Activated T-cell treated with anti-CD3 and anti-CD28 coated beads for 1 hour (primary cell): ENCODE measurements around the gene PCDHA9.
"Not testable (repeated sequence)": the region's sequence is repeated elsewhere in the genome, so short reads cannot be mapped to it uniquely, and the experiment has no call there.

Source experiments
- DNase-seq: peaks from one replicate; pipeline ENCODE4 v3.0.0-alpha.2; 2020; ENCODE audit warnings: low read depth

The PCDHA9 gene, protein sequence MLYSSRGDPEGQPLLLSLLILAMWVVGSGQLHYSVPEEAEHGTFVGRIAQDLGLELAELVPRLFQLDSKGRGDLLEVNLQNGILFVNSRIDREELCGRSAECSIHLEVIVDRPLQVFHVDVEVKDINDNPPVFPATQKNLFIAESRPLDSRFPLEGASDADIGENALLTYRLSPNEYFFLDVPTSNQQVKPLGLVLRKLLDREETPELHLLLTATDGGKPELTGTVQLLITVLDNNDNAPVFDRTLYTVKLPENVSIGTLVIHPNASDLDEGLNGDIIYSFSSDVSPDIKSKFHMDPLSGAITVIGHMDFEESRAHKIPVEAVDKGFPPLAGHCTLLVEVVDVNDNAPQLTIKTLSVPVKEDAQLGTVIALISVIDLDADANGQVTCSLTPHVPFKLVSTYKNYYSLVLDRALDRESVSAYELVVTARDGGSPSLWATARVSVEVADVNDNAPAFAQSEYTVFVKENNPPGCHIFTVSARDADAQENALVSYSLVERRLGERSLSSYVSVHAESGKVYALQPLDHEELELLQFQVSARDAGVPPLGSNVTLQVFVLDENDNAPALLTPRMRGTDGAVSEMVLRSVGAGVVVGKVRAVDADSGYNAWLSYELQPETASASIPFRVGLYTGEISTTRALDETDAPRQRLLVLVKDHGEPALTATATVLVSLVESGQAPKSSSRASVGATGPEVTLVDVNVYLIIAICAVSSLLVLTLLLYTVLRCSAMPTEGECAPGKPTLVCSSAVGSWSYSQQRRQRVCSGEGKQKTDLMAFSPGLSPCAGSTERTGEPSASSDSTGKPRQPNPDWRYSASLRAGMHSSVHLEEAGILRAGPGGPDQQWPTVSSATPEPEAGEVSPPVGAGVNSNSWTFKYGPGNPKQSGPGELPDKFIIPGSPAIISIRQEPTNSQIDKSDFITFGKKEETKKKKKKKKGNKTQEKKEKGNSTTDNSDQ

DNA sequence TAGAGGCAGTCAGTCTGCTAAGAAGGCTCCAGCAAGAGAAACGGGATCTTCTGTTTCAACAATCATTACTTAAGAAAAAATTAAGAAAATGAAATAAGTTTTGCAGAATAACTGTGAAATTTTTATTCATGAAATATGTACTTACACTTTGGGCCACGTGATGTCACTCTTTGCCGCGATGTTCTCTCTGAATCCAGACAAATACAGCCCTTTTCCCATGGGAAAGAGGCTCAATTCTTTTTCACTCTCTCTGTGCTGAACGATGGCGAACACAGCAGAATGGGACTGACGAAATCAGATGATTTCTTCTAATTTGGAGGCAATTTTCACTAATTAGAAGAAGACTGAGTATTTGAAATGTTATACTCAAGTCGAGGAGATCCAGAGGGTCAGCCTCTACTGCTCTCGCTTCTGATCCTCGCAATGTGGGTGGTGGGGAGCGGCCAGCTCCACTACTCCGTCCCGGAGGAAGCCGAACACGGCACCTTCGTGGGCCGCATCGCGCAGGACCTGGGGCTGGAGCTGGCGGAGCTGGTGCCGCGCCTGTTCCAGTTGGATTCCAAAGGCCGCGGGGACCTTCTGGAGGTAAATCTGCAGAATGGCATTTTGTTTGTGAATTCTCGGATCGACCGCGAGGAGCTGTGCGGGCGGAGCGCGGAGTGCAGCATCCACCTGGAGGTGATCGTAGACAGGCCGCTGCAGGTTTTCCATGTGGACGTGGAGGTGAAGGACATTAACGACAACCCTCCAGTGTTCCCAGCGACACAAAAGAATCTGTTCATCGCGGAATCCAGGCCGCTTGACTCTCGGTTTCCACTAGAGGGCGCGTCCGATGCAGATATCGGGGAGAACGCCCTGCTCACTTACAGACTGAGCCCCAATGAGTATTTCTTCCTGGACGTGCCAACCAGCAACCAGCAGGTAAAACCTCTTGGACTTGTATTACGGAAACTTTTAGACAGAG, at the start of gene PCDHA9:
Gene PCDHA9, plus strand, starts transcription at position 244 of the 964 bp plus-strand sequence. Its CDS starts 114 bp downstream, at position 358.
- DNase-seq: not testable (repeated sequence)

DNA sequence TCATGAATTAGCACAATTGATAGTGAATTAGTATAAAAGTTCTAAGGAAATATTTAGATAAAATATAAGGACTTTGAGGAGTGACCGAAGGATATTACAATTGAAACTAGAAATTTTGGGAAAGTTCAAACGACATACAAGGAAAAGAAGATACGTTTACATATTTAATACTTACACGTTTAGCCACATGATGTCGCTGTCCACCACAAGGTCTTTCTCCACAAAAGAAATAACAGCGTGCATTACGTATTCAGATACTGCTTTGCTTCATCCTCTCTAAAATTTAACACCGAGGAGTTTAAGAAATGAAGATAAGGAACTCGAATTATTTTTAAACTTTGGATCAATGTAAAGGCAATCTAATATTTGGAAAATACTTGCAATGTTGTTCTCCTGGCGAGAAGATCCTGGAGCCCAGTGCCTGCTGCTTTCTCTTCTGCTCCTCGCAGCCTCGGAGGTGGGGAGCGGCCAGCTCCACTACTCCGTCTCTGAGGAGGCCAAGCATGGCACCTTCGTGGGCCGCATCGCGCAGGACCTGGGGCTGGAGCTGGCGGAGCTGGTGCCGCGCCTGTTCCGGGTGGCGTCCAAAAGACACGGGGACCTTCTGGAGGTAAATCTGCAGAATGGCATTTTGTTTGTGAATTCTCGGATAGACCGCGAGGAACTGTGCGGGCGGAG, 47.2 kb upstream of the PCDHA9 start, which contains the start of gene PCDHA3:
Gene PCDHA3, plus strand, starts transcription at position 242 of the 678 bp plus-strand sequence.
- no peak for DNase-seq

DNA sequence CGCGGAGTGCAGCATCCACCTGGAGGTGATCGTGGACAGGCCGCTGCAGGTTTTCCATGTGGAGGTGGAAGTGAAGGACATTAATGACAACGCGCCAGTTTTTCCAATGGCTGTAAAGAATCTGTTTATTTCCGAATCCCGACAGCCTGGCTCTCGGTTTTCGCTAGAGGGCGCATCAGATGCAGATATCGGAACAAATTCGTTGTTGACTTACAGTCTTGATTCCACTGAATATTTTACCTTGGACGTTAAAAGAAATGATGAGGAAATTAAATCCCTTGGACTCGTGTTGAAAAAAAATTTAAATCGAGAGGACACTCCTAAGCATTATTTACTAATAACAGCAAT, 46.7 kb upstream of the PCDHA9 start:
- DNase-seq: no peak

DNA sequence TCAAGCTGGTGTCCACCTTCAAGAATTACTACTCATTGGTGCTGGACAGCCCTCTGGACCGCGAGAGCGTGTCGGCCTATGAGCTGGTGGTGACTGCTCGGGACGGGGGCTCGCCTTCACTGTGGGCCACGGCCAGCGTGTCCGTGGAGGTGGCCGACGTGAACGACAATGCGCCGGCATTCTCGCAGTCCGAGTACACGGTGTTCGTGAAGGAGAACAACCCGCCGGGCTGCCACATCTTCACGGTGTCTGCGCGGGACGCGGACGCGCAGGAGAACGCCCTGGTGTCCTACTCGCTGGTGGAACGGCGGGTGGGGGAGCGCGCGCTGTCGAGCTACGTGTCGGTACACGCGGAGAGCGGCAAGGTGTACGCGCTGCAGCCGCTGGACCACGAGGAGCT, 45.8 kb upstream of the PCDHA9 start:
- not testable (repeated sequence) for DNase-seq

DNA sequence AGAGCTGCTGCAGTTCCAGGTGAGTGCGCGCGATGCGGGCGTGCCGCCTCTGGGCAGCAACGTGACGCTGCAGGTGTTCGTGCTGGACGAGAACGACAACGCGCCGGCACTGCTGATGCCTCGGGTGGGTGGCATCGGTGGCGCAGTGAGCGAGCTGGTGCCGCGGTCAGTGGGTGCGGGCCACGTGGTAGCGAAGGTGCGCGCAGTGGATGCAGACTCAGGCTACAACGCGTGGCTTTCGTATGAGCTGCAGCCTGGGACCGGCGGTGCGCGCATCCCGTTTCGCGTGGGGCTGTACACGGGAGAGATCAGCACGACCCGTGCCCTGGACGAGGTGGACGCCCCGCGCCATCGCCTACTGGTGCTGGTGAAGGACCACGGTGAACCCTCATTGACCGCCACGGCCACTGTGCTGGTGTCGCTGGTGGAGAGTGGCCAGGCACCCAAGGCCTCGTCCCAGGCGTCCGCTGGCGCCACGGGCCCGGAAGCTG, 45.4 kb upstream of the PCDHA9 start:
- no peak for DNase-seq

DNA sequence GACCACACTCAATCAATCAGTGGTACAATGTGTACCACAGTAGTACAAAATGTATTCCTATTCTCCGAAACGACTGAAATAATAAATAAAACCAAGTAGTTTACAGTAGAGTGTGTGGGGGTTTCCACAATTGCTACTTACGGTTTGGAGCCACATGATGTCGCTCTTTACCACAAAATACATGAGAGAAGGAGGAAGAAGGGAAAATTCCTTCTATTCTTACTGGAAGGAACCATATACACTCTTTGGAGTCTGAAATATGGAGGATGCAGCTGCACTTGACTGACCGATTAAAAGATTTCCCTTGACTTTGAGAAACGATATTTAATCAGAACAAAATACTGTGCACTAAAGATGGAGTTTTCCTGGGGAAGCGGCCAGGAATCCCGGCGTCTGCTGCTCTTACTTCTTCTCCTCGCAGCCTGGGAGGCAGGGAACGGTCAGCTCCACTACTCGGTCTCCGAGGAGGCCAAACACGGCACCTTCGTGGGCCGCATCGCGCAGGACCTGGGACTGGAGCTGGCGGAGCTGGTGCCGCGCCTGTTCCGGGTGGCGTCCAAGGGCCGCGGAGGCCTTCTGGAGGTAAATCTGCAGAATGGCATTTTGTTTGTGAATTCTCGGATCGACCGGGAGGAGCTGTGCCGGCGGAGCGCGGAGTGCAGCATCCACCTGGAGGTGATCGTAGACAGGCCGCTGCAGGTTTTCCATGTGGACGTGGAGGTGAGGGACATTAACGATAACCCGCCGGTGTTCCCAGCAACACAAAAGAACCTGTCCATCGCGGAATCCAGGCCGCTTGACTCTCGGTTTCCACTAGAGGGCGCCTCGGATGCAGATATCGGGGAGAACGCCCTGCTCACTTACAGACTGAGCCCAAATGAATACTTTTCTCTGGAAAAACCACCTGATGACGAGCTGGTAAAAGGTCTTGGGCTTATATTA, 41.1 kb upstream of the PCDHA9 start, which contains the start of gene PCDHA4:
Gene PCDHA4, plus strand, starts transcription at position 235 of the 942 bp plus-strand sequence.
- DNase-seq: no peak

DNA sequence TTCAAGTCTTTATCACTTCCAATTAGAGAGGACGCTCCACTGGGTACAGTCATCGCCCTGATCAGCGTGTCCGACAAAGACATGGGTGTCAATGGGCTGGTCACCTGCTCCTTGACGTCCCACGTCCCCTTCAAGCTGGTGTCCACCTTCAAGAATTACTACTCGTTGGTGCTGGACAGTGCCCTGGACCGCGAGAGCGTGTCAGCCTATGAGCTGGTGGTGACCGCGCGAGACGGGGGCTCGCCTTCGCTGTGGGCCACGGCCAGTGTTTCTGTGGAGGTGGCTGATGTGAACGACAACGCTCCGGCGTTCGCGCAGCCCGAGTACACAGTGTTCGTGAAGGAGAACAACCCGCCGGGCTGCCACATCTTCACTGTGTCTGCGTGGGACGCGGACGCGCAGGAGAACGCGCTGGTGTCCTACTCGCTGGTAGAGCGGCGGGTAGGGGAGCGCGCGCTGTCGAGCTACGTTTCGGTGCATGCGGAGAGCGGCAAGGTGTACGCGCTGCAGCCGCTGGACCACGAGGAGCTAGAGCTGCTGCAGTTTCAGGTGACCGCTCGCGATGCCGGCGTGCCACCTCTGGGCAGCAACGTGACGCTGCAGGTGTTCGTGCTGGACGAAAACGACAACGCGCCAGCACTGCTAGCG, 39.8 kb upstream of the PCDHA9 start:
- not testable (repeated sequence) for DNase-seq

DNA sequence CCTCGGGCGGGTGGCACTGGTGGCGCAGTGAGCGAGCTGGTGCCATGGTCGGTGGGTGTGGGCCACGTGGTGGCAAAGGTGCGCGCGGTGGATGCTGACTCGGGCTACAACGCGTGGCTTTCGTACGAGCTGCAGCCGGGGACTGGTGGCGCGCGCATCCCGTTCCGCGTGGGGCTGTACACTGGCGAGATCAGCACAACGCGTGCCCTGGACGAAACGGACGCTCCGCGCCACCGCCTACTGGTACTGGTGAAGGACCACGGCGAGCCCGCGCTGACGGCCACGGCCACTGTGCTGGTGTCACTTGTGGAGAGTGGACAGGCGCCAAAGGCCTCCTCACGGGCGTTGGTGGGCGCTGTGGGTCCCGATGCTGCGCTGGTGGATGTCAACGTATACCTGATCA, 39.3 kb upstream of the PCDHA9 start:
- no peak for DNase-seq

DNA sequence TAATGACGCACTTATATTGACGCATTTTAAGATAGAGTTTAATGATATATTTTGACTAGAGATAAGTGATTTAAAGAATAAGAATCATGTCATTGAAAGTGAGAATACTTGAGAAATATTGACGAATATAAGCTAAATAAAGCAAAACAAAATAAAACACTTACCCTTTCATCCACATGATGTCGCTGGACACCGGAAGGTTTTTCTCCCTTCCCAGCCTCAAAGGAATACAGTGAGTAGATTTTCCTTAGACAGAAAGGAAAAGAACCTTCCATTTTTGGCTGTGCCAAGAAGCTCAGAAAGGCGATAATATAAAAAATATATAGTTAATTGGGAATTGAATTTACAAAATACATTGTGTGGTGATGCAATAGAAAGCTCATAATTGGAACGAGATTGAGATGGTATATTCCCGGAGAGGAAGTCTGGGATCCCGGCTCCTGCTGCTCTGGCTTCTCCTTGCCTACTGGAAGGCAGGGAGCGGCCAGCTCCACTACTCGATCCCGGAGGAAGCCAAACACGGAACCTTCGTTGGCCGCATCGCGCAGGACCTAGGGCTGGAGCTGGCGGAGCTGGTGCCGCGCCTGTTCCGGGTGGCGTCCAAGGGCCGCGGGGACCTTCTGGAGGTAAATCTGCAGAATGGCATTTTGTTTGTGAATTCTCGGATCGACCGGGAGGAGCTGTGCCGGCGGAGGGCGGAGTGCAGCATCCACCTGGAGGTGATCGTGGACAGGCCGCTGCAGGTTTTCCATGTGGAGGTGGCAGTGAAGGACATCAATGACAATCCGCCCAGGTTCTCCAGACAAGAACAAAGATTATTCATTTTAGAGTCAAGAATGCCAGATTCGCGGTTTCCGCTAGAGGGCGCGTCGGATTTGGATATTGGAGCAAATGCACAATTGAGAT, 26.6 kb upstream of the PCDHA9 start, which contains the start of gene PCDHA5:
Gene PCDHA5, plus strand, starts transcription at position 239 of the 906 bp plus-strand sequence.
- DNase-seq: no peak

DNA sequence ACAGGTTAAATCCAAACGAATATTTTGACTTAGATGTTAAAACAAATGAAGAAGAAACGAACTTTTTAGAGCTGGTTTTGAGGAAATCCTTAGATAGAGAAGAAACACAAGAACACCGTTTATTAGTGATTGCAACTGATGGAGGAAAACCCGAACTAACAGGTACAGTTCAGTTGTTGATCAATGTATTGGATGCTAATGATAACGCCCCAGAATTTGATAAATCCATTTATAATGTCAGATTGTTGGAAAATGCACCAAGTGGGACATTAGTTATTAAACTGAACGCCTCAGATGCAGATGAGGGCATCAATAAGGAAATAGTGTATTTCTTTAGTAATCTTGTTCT, 25.9 kb upstream of the PCDHA9 start:
- DNase-seq: no peak

DNA sequence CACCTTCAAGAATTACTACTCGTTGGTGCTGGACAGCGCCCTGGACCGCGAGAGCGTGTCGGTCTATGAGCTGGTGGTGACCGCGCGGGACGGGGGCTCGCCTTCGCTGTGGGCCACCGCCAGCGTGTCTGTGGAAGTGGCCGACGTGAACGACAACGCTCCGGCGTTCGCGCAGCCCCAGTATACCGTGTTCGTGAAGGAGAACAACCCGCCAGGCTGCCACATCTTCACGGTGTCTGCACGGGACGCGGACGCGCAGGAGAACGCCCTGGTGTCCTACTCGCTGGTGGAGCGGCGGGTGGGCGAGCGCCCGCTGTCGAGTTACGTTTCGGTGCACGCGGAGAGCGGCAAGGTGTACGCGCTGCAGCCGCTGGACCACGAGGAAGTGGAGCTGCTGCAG, 25.2 kb upstream of the PCDHA9 start:
- not testable (repeated sequence) for DNase-seq

DNA sequence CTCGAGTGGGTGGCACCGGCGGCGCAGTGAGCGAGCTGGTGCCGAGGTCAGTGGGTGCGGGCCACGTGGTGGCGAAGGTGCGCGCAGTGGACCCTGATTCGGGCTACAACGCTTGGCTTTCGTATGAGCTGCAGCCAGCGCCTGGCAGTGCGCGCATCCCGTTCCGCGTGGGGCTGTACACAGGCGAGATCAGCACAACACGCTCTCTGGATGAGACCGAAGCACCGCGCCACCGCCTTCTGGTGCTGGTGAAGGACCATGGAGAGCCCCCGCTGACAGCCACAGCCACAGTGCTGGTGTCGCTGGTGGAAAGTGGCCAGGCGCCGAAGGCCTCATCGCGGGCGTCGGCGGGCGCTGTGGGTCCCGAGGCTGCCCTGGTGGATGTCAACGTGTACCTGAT, 24.7 kb upstream of the PCDHA9 start:
- DNase-seq: no peak

DNA sequence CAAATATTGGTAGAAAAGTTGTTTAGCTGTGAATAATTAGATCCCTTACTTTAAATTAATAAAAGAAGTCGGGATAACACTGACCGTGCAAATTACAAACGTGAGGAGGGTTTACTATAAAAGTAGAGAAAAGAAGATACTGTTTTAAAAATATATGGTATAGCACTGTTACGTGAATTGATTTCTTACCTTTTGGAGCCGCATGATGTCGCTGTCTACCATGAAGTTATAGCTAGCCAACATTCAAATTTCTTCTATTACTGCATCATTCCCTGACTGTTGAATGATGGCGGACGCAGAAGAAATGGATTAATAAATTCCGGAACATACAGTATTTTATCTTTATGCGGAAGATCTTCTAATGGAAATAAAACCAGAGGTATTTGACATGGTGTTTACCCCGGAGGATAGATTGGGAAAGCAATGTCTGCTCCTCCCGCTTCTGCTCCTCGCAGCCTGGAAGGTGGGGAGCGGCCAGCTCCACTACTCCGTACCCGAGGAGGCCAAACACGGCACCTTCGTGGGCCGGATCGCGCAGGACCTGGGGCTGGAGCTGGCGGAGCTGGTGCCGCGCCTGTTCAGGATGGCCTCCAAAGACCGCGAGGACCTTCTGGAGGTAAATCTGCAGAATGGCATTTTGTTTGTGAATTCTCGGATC, 20.3 kb upstream of the PCDHA9 start, which contains the start of gene PCDHA6:
Gene PCDHA6, plus strand, starts transcription at position 257 of the 658 bp plus-strand sequence. Its CDS starts 132 bp downstream, at position 389.
- no peak for DNase-seq

DNA sequence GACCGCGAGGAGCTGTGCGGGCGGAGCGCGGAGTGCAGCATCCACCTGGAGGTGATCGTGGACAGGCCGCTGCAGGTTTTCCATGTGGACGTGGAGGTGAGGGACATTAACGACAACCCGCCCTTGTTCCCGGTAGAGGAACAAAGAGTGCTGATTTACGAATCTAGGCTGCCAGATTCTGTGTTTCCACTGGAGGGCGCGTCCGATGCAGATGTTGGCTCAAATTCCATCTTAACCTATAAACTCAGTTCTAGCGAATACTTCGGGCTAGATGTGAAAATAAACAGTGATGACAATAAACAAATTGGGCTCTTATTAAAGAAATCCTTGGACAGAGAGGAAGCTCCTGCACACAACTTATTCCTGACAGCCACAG, 19.8 kb upstream of the PCDHA9 start:
- DNase-seq: no peak

DNA sequence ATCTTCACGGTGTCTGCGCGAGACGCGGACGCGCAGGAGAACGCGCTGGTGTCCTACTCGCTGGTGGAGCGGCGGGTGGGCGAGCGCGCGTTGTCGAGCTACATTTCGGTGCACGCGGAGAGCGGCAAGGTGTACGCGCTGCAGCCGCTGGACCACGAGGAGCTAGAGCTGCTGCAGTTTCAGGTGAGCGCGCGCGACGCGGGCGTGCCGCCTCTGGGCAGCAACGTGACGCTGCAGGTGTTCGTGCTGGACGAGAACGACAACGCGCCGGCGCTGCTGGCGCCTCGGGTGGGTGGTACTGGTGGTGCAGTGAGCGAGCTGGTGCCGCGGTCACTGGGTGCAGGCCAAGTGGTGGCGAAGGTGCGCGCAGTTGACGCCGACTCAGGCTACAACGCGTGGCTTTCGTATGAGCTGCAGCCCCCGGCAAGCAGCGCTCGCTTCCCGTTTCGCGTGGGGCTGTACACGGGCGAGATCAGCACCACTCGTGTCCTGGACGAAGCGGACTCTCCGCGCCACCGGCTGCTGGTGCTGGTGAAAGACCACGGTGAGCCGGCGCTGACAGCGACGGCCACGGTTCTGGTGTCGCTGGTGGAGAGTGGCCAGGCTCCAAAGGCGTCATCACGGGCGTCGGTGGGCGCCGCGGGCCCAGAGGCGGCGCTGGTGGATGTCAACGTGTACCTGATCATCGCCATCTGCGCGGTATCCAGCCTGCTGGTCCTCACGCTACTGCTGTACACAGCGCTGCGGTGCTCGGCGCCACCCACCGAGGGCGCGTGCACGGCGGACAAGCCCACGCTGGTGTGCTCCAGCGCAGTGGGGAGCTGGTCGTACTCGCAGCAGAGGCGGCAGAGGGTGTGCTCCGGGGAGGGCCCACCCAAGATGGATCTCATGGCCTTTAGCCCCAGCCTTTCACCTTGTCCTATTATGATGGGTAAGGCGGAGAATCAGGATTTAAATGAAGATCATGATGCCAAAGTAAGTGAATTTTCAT, 18.4 kb upstream of the PCDHA9 start:
- DNase-seq: not testable (repeated sequence)

DNA sequence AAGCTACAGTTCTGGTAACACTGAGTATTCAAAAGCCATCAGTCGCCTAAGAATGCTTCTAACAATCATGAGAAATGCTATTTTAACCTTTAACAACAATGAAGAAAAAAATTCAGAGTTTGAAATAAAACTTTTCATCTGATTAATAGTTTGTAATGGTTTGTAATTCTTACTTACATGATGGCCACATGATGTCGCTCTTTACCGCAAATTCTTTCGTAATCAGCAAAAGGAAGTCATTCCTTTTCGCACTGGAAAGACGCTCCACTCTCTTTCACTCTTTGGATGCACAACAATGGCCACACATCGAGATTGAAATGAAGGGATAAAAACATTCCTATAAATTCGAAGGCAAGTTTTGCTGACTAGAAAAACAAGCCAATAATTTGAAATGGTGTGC, 14.2 kb upstream of the PCDHA9 start, which contains the start of gene PCDHA7:
Gene PCDHA7, plus strand, starts transcription at position 277 of the 400 bp plus-strand sequence. Its CDS starts 115 bp downstream, at position 392.
- DNase-seq: no peak
